Keratinocyte (primary cell): ENCODE data around the gene GZMH. TPM values are rescaled to one million over a fixed set of nuclear protein-coding genes. Genes with fewer than 3 reads are reported as not detected.

Source experiments
- DNase-seq: peaks from one replicate; pipeline ENCODE4 v3.0.0-alpha.2; 2011; ENCODE audit warnings: low read depth, missing footprints, low spot score
- FAIRE-seq: peaks from 2 replicates; lab custom pipeline; 2011; peaks lifted over from hg19 to GRCh38; lab: Jason Lieb, UNC
- H2AFZ ChIP-seq: 2 replicates; pipeline ENCODE4 v1.6.0; 2012; ENCODE audit warnings: low read length, control low read depth, inconsistent platforms; ENCODE audit not compliant: control insufficient read depth
- H3K27ac ChIP-seq: 2 replicates; pipeline ENCODE4 v1.5.1; 2011; ENCODE audit warnings: low read length; ENCODE audit not compliant: control insufficient read depth, insufficient read depth
- H3K27me3 ChIP-seq: 3 replicates; pipeline ENCODE4 v1.6.0; 2011; ENCODE audit warnings: low read length; ENCODE audit not compliant: control insufficient read depth, insufficient read depth; ENCODE audit errors: extremely low read depth
- H3K36me3 ChIP-seq, 2 experiments: 2 replicates in 1 of 2; 3 replicates in 1 of 2; pipeline ENCODE4 v1.5.1; 2011; ENCODE audit warnings: low read length in 2 of 2, mild to moderate bottlenecking in 1 of 2; ENCODE audit not compliant: control insufficient read depth in 2 of 2, insufficient read depth in 2 of 2; ENCODE audit errors: extremely low read depth in 1 of 2
- H3K4me1 ChIP-seq: 3 replicates; pipeline ENCODE4 v1.5.1; 2011; ENCODE audit warnings: low read length; ENCODE audit not compliant: control insufficient read depth, insufficient read depth; ENCODE audit errors: extremely low read depth
- H3K4me2 ChIP-seq: 3 replicates; pipeline ENCODE4 v1.6.0; 2011; ENCODE audit warnings: low read depth, low read length; ENCODE audit not compliant: control insufficient read depth, insufficient read depth; ENCODE audit errors: extremely low read depth
- H3K4me3 ChIP-seq, 3 experiments: fragments of 200-600 bp in 1 of 3; sonication (generic) in 1 of 3; 2 replicates in 2 of 3; 3 replicates in 1 of 3; pipeline ENCODE4 v1.5.1; 2011 to 2016; ENCODE audit warnings: low read length in 3 of 3, mild to moderate bottlenecking in 3 of 3, control low read depth in 2 of 3, inconsistent platforms in 1 of 3, low read depth in 1 of 3, mixed read lengths in 1 of 3, mixed run types in 1 of 3, moderate library complexity in 1 of 3; ENCODE audit not compliant: control insufficient read depth in 2 of 3, insufficient read depth in 2 of 3; ENCODE audit errors: extremely low read depth in 1 of 3
- H3K79me2 ChIP-seq: 2 replicates; pipeline ENCODE4 v1.6.0; 2012; ENCODE audit warnings: low read length; ENCODE audit not compliant: control insufficient read depth, insufficient read depth
- H3K9ac ChIP-seq: 3 replicates; pipeline ENCODE4 v1.6.0; 2011; ENCODE audit warnings: low read length; ENCODE audit not compliant: control insufficient read depth, insufficient read depth; ENCODE audit errors: extremely low read depth
- H3K9me1 ChIP-seq: 3 replicates; pipeline ENCODE4 v1.6.0; 2011; ENCODE audit warnings: low read length; ENCODE audit not compliant: control insufficient read depth, insufficient read depth; ENCODE audit errors: extremely low read depth
- H3K9me3 ChIP-seq: 2 replicates; pipeline ENCODE4 v1.5.1; 2012; ENCODE audit warnings: low read depth, low read length; ENCODE audit not compliant: control insufficient read depth
- H4K20me1 ChIP-seq: 3 replicates; pipeline ENCODE4 v1.6.0; 2011; ENCODE audit warnings: low read length; ENCODE audit not compliant: control insufficient read depth, insufficient read depth; ENCODE audit errors: extremely low read depth
- CTCF ChIP-seq, 3 experiments: IDR thresholded peaks in 1 of 3; conservative IDR thresholded peaks in 1 of 3; optimal IDR thresholded peaks in 1 of 3; 2 replicates in 2 of 3; 3 replicates in 1 of 3; pipeline versions ENCODE3 to v1.5.1; 2011; ENCODE audit warnings: low read length in 3 of 3, mild to moderate bottlenecking in 3 of 3, moderate library complexity in 2 of 3, control low read depth in 1 of 3, inconsistent platforms in 1 of 3; ENCODE audit not compliant: insufficient read depth in 2 of 3; ENCODE audit errors: extremely low read depth in 1 of 3
- EZH2 ChIP-seq: IDR thresholded peaks from one replicate; pipeline ENCODE4 v1.6.1; 2012; ENCODE audit warnings: inconsistent platforms, mild to moderate bottlenecking, low read length, moderate library complexity
- dilution Hi-C: fragments of 300-500 bp; cut with MboI; formaldehyde crosslinking; loops from one replicate; pipeline ENCODE4 v1.7.0; 2020; ENCODE audit warnings: low sequenced_read_pairs; ENCODE audit not compliant: extremely low pct_ligation_motif_present
- polyA plus RNA-seq, 5 experiments: library from polyadenylated mRNA; depleted of rRNA in 3 of 5; stranded (reverse) in 3 of 5; stranded (forward) in 1 of 5; unstranded in 1 of 5; fragments of >200 nt; gene quantifications; 1 replicate in 1 of 5; 2 replicates in 3 of 5; 3 replicates in 1 of 5; pipeline versions ENCODE4 v1.2.1 to v1.2.3, GENCODE V29; 2011 to 2012; ENCODE audit warnings: missing spikeins in 2 of 5, low read depth in 1 of 5, low replicate concordance in 1 of 5

Gene GZMH
- polyA plus RNA-seq, 1 donor (not counting 4 experiments of a cell fraction or from before 2014, with no cell fraction given): not detected

- no peaks in the 10 kb centered on the region for H3K36me3 ChIP-seq
- no peak overlapping the region for H3K4me2 ChIP-seq
- DNase-seq (no peak), FAIRE-seq (no peak)
- H4K20me1 ChIP-seq: no peaks in the 10 kb centered on the region
- no peaks in the 10 kb centered on the region for H3K4me1 ChIP-seq
- no peaks in the 10 kb centered on the region for H3K9me3 ChIP-seq
- dilution Hi-C loops: no loop called here
- TF ChIP-seq EZH2 (no peak), CTCF (optimal IDR thresholded peaks at IDR 0.05 in 1 of 3, IDR thresholded peaks at IDR 0.05 in 1 of 3, conservative IDR thresholded peaks at IDR 0.05 in 1 of 3; ENCODE audit: extremely low read depth in 1 of 3, insufficient read depth in 2 of 3, low read length in 3 of 3) (no peak)
- H3K4me3 ChIP-seq: no peak overlapping the region
- H3K27ac ChIP-seq: no peak overlapping the region
- no peak overlapping the region for H2AFZ ChIP-seq
- H3K27me3 ChIP-seq: no peaks in the 10 kb centered on the region
- H3K79me2 ChIP-seq: no peaks in the 10 kb centered on the region
- no peaks in the 10 kb centered on the region for H3K9me1 ChIP-seq
- H3K9ac ChIP-seq: no peak overlapping the region
Measured at GRCh38 chr14:24563505-24563904, 46.0 kb downstream of the GZMH start.

GRCh38 chr14:24556756-24557155, 52.7 kb downstream of the GZMH start:
- Histone ChIP-seq H3K9me3 (no peaks in the 10 kb centered on the region), H2AFZ (no peak overlapping the region), H4K20me1 (no peaks in the 10 kb centered on the region), H3K9ac (no peak overlapping the region), H3K79me2 (no peaks in the 10 kb centered on the region), H3K4me3 (no peak overlapping the region), H3K9me1 (no peaks in the 10 kb centered on the region), H3K4me1 (peaks cover 7% of the 10 kb centered on the region), H3K27ac (no peak overlapping the region), H3K4me2 (no peak overlapping the region), H3K27me3 (no peaks in the 10 kb centered on the region), H3K36me3 (no peaks in the 10 kb centered on the region)
- TF ChIP-seq EZH2: no peak
- TF ChIP-seq CTCF (optimal IDR thresholded peaks at IDR 0.05 in 1 of 3, IDR thresholded peaks at IDR 0.05 in 1 of 3, conservative IDR thresholded peaks at IDR 0.05 in 1 of 3; ENCODE audit: extremely low read depth in 1 of 3, insufficient read depth in 2 of 3, low read length in 3 of 3): no peak
- DNase-seq (no peak), FAIRE-seq (peak; percentile 48)
- dilution Hi-C loops: no loop called here

Other genes with a start within 250 kb of the GZMH start
- gene NFATC4, start 241.5 kb downstream of the GZMH start, polyA plus RNA-seq: 0.69 to 2.2 TPM (median 0.92 TPM) in 3 replicates
- gene NYNRIN, start 210.7 kb downstream of the GZMH start, polyA plus RNA-seq: 4.9 to 9.0 TPM (median 6.5 TPM) in 3 replicates
- gene CBLN3, start 180.0 kb downstream of the GZMH start, polyA plus RNA-seq: 1.1 to 1.8 TPM (median 1.6 TPM) in 3 replicates
- 20.4 to 26.0 TPM (median 25.6 TPM) in 3 replicates for gene KHNYN, start 179.7 kb downstream of the GZMH start, polyA plus RNA-seq
- 25.3 to 31.1 TPM (median 27.4 TPM) in 3 replicates for gene SDR39U1, start 166.9 kb downstream of the GZMH start, polyA plus RNA-seq
- not detected in 3 replicates for gene CMA1, start 101.4 kb downstream of the GZMH start, polyA plus RNA-seq
- not detected in 3 replicates for gene CTSG, start 33.4 kb downstream of the GZMH start, polyA plus RNA-seq
- 0.08 TPM in 1 of 3 replicates, not detected in the others for gene GZMB, start 24.5 kb upstream of the GZMH start, polyA plus RNA-seq